Measurements from ENCODE around the gene ARHGAP29. TPM values are rescaled to one million over a fixed set of nuclear protein-coding genes. Genes with fewer than 3 reads are reported as not detected.

Gene ARHGAP29
- total RNA-seq, 1 donor from 2014 or later: 42.7 TPM

GRCh38 chr1:94283462-94283861 is 46.1 kb upstream of the ARHGAP29 start:
- TF ChIP-seq CTCF (conservative IDR thresholded peaks at IDR 0.05): no peak
- DNase-seq (ENCODE audit: extremely low spot score, unreplicated experiment): no peak
- Mint-ChIP-seq H3K4me1 (ENCODE audit: unreplicated experiment) (peaks cover 7% of the 10 kb centered on the region), H3K27me3 (no peaks in the 10 kb centered on the region), H3K27ac (no peak overlapping the region), H3K4me3 (no peak overlapping the region), H3K36me3 (no peaks in the 10 kb centered on the region), H3K9me3 (no peaks in the 10 kb centered on the region)

- Mint-ChIP-seq H3K27me3 (no peaks in the 10 kb centered on the region), H3K4me3 (no peak overlapping the region), H3K36me3 (no peaks in the 10 kb centered on the region), H3K9me3 (no peaks in the 10 kb centered on the region), H3K27ac (no peak overlapping the region), H3K4me1 (ENCODE audit: unreplicated experiment) (peaks cover 7% of the 10 kb centered on the region)
- DNase-seq (ENCODE audit: extremely low spot score, unreplicated experiment): no peak
- TF ChIP-seq CTCF (conservative IDR thresholded peaks at IDR 0.05): no peak
Measured at GRCh38 chr1:94282143-94282711, 44.8 kb upstream of the ARHGAP29 start.

DNA sequence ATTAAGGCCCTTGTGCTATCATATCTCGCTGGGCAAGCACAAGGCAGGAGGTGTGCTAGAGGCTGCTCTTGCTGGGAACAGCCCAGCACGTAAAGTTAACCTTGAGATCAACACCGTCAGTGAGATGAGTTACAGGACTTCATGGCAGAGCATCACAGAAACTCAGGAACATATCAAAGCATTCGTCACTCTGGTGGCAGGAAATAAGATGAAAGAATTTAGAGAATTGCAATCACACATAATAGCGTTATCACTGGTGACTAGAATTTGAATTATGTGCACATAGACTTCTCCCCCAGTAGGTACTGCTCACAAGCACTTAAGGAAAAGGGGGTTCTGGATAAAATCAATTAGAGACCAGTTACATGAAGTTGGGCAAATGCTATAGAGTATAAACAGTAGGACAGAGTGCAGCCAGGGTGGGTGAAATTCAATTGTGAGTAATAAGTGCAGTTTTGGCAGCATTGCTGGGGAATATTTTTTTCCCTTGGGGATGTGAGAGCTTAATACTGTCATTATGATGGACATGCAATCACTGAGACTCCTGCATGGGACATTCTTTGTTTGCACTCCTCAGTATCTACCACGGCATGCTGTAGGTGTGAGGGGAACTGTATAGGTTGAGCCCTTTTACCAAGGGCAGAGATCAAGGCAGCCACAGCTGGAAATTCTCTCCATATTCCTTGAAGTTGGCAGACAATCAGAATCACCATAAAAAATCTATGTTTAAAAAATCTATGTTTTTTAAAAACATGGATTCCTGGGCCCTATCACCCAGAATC is 44.2 kb upstream of the ARHGAP29 start:
- DNase-seq (ENCODE audit: extremely low spot score, unreplicated experiment): no peak
- Mint-ChIP-seq H3K9me3 (no peaks in the 10 kb centered on the region), H3K4me1 (ENCODE audit: unreplicated experiment) (peaks cover 7% of the 10 kb centered on the region), H3K4me3 (no peak overlapping the region), H3K36me3 (no peaks in the 10 kb centered on the region), H3K27ac (no peak overlapping the region), H3K27me3 (no peaks in the 10 kb centered on the region)
- no peak for TF ChIP-seq CTCF (conservative IDR thresholded peaks at IDR 0.05)

- H3K27ac Mint-ChIP-seq: no peak overlapping the region
- no peak for TF ChIP-seq CTCF (conservative IDR thresholded peaks at IDR 0.05)
- H3K9me3 Mint-ChIP-seq: no peaks in the 10 kb centered on the region
- no peaks in the 10 kb centered on the region for H3K36me3 Mint-ChIP-seq
- H3K4me3 Mint-ChIP-seq: no peak overlapping the region
- no peaks in the 10 kb centered on the region for H3K27me3 Mint-ChIP-seq
- no peak for DNase-seq (ENCODE audit: extremely low spot score, unreplicated experiment)
- H3K4me1 Mint-ChIP-seq (ENCODE audit: unreplicated experiment): peaks cover 7% of the 10 kb centered on the region
Measured at GRCh38 chr1:94280541-94280940, 43.2 kb upstream of the ARHGAP29 start.

DNA sequence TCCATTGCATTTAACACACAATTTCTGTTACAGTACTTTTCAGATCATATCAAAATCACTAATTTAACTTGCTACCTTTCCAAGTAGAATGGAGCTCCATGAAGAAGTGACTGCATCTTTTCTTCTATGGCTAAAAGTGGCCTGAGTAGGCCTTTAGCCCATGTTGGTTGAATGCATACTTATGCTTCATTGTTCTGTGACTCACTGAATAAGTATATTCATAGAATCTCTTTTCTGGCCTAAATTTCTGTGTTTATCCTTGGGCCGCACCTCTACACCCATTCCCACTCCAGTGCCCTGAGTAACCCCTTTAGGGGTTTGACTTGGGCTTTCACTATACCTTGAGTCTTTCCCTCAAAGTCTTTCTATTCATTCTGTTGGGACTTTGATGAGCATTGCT is 42.1 kb upstream of the ARHGAP29 start:
- Mint-ChIP-seq H3K27me3 (no peaks in the 10 kb centered on the region), H3K9me3 (no peaks in the 10 kb centered on the region), H3K4me1 (ENCODE audit: unreplicated experiment) (peaks cover 7% of the 10 kb centered on the region), H3K27ac (no peak overlapping the region), H3K4me3 (no peak overlapping the region), H3K36me3 (no peaks in the 10 kb centered on the region)
- DNase-seq (ENCODE audit: extremely low spot score, unreplicated experiment): no peak
- TF ChIP-seq CTCF (conservative IDR thresholded peaks at IDR 0.05): no peak

Measured in type B pancreatic cell (in vitro differentiated cells).